Right lobe of liver (tissue), 6 donors: ENCODE data around the gene KCNN3. TPM values are rescaled to one million over a fixed set of nuclear protein-coding genes. Genes with fewer than 3 reads are reported as not detected.

Experiments
- ATAC-seq, 4 donors: fragments of 200-7000 bp; cut with Tn5 transposase; one replicate each; pipeline ENCODE4 v1.9.1; 2020; ENCODE audit warnings: mild to moderate bottlenecking in 4 of 4, moderate library complexity in 4 of 4
- DNase-seq, 3 donors: peaks; one replicate each; pipeline ENCODE4 v3.0.0-alpha.2; 2020
- H3K27ac ChIP-seq, 3 donors: fragments of 200-600 bp; one replicate each; pipeline ENCODE4 v1.8.0; 2022
- H3K27me3 ChIP-seq, 2 donors: fragments of 200-600 bp; one replicate each; pipeline ENCODE4 v1.8.0; 2022
- H3K36me3 ChIP-seq, 4 donors: fragments of 200-600 bp; sonication (generic) in 1 of 4; one replicate each; pipeline versions ENCODE4 v1.5.1 to v1.8.0; 2017 to 2022; ENCODE audit warnings: control low read depth in 1 of 4
- H3K4me1 ChIP-seq, 4 donors: fragments of 200-600 bp; sonication (generic) in 1 of 4; one replicate each; pipeline versions ENCODE4 v1.5.1 to v1.8.0; 2017 to 2022; ENCODE audit warnings: control low read depth in 1 of 4
- H3K4me3 ChIP-seq, 3 donors: fragments of 200-600 bp; one replicate each; pipeline ENCODE4 v1.8.0; 2022
- H3K9me3 ChIP-seq, 4 donors: fragments of 200-600 bp; sonication (generic) in 1 of 4; one replicate each; pipeline versions ENCODE4 v1.5.1 to v1.8.0; 2017 to 2022; ENCODE audit warnings: control low read depth in 1 of 4
- CTCF ChIP-seq, 4 donors: fragments of 200-600 bp in 3 of 4; fragments of 450-650 bp in 1 of 4; IDR thresholded peaks; one replicate each; pipeline versions ENCODE4 v1.5.1 to v1.8.0; 2016 to 2022; ENCODE audit warnings: antibody characterized with exemption in 4 of 4, mild to moderate bottlenecking in 2 of 4
- POLR2A ChIP-seq: fragments of 450-650 bp; IDR thresholded peaks from one replicate; pipeline ENCODE4 v1.6.1; 2017; ENCODE audit warnings: antibody characterized with exemption, mild to moderate bottlenecking
- WGBS: methylation state at CpG from one replicate; pipeline ENCODE4 v1.1.6; 2018; ENCODE audit warnings: low coverage, low lambda C conversion rate; ENCODE audit not compliant: insufficient coverage; ENCODE audit errors: missing lambda C conversion rate; 5-methylcytosine and 5-hydroxymethylcytosine counted together
- intact Hi-C, 2 donors: fragments of 100-400 bp; cut with DNase I; formaldehyde crosslinking; loops; one replicate each; pipeline versions ENCODE4 v1.11.2 to v1.14.1; 2022
- total RNA-seq, 6 experiments: library from RNA; depleted of rRNA in 2 of 6; stranded (reverse); fragments of >200 nt in 2 of 6; fragmentation: NEBNext Ultra II Directional in 3 of 6; extraction: Animal tissue kit (Norgen Biotek cat#: 25700) in 3 of 6; gene quantifications; one replicate each; pipeline versions ENCODE4 v1.1.0 to v1.2.4, GENCODE V29; 2016 to 2023
- donor health status: DM: no; HTN: yes; CAD: no.
- donor health status: DM: no; HTN: no; CAD: no.
- donor health status: DM: no; HTN: no; CAD: no.
- donor health status: DM: no; HTN: yes; CAD: no.
- donor health status: DM: no; HTN: yes; CAD: no.

KCNN3 gene
- total RNA-seq, 6 experiments from 2014 or later: 0.15 to 0.64 (median 0.32) TPM

GRCh38 chr1:154807048-154807591, 63.0 kb downstream of the KCNN3 start:
- Histone ChIP-seq H3K27ac (no peak overlapping the region), H3K27me3 (no peaks in the 10 kb centered on the region), H3K9me3 (no peaks in the 10 kb centered on the region), H3K4me3 (no peak overlapping the region), H3K4me1 (no peaks in the 10 kb centered on the region), H3K36me3 (no peaks in the 10 kb centered on the region)
- WGBS: 55% methylated on average over 8 of the region's 12 CpGs
- intact Hi-C loops: no loop called here
- DNase-seq: no peak
- no peak for ATAC-seq
- TF ChIP-seq POLR2A: no peak
- TF ChIP-seq CTCF (IDR thresholded peaks at IDR 0.05): no peak

- H3K27me3 ChIP-seq: no peaks in the 10 kb centered on the region
- H3K36me3 ChIP-seq: no peaks in the 10 kb centered on the region
- WGBS: 44% methylated on average over 3 of the region's 3 CpGs
These were observed 63.7 kb downstream of the KCNN3 start for GRCh38 chr1:154806333-154806732.

GRCh38 chr1:154802982-154803920, 66.8 kb downstream of the KCNN3 start:
- no peak overlapping the region for H3K4me3 ChIP-seq
- ATAC-seq (no peak), DNase-seq (no peak)
- no peak for TF ChIP-seq POLR2A
- no peak for TF ChIP-seq CTCF (IDR thresholded peaks at IDR 0.05)
- H3K9me3 ChIP-seq: no peaks in the 10 kb centered on the region
- no peaks in the 10 kb centered on the region for H3K36me3 ChIP-seq
- no peaks in the 10 kb centered on the region for H3K4me1 ChIP-seq
- H3K27ac ChIP-seq: no peak overlapping the region
- H3K27me3 ChIP-seq: no peaks in the 10 kb centered on the region
- 84% methylated on average over 6 of the region's 8 CpGs for WGBS
- intact Hi-C loops: no loop called here

More at GRCh38 chr1:154806333-154806732, 63.7 kb downstream of the KCNN3 start:
- TF ChIP-seq CTCF (IDR thresholded peaks at IDR 0.05): no peak
- no peak for TF ChIP-seq POLR2A
- ATAC-seq (no peak), DNase-seq (no peak)
- intact Hi-C loops: no loop called here
- H3K4me3 ChIP-seq: no peak overlapping the region
- no peaks in the 10 kb centered on the region for H3K9me3 ChIP-seq
- H3K4me1 ChIP-seq: no peaks in the 10 kb centered on the region
- H3K27ac ChIP-seq: no peak overlapping the region

GRCh38 chr1:154802336-154802969, 67.6 kb downstream of the KCNN3 start:
- H3K4me3 ChIP-seq: no peak overlapping the region
- no peak for DNase-seq
- intact Hi-C loops: no loop called here
- no peaks in the 10 kb centered on the region for H3K36me3 ChIP-seq
- WGBS: 86% methylated on average over 1 of the region's 2 CpGs
- ATAC-seq: no peak
- H3K27ac ChIP-seq: no peak overlapping the region
- no peak for TF ChIP-seq CTCF (IDR thresholded peaks at IDR 0.05)
- no peak for TF ChIP-seq POLR2A
- no peaks in the 10 kb centered on the region for H3K27me3 ChIP-seq
- no peaks in the 10 kb centered on the region for H3K9me3 ChIP-seq
- no peaks in the 10 kb centered on the region for H3K4me1 ChIP-seq
